Loucy (cell line): ENCODE measurements around the gene RUNX2.

Experiments used
- EZH2phosphoT487 ChIP-seq: fragments of 200-600 bp; IDR thresholded peaks from 2 replicates; pipeline ENCODE4 v1.6.1; 2018; ENCODE audit warnings: antibody characterized with exemption, mild to moderate bottlenecking, moderate library complexity, borderline replicate concordance
- TF ChIP-seq, protein P1 (sequence below): fragments of 200-600 bp; sonication (generic); conservative IDR thresholded peaks from 2 replicates; pipeline ENCODE4 v1.5.1; 2014; ENCODE audit warnings: mild to moderate bottlenecking, antibody characterized with exemption, low read length

- TF ChIP-seq, protein P1, sequence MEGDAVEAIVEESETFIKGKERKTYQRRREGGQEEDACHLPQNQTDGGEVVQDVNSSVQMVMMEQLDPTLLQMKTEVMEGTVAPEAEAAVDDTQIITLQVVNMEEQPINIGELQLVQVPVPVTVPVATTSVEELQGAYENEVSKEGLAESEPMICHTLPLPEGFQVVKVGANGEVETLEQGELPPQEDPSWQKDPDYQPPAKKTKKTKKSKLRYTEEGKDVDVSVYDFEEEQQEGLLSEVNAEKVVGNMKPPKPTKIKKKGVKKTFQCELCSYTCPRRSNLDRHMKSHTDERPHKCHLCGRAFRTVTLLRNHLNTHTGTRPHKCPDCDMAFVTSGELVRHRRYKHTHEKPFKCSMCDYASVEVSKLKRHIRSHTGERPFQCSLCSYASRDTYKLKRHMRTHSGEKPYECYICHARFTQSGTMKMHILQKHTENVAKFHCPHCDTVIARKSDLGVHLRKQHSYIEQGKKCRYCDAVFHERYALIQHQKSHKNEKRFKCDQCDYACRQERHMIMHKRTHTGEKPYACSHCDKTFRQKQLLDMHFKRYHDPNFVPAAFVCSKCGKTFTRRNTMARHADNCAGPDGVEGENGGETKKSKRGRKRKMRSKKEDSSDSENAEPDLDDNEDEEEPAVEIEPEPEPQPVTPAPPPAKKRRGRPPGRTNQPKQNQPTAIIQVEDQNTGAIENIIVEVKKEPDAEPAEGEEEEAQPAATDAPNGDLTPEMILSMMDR = no peak
- no peak for TF ChIP-seq EZH2phosphoT487
These were observed 351.5 kb downstream of the RUNX2 start for GRCh38 chr6:45679631-45680030.
